Measurements from ENCODE around the gene TSTD2.

The TSTD2 gene

DNA sequence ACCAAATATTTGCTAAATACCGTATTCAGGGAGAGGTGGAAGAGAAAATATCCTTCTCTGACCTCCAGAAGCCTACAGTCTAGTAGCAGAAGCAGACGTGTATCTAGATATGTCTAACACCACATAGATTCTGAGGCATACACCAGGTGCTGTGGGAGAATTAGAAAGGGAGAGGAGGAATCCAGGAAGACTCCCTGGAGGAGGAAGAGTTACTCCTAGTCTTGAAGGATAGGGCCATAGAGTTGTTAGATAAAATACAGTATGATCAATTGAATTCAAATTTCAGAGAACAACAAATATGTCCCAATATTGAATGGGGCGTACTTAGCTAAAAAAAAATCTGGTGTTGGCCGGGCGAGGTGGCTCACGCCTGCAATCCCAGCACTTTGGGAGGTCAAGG is 73.0 kb downstream of the TSTD2 start:
- DNase-seq = no peak

DNA sequence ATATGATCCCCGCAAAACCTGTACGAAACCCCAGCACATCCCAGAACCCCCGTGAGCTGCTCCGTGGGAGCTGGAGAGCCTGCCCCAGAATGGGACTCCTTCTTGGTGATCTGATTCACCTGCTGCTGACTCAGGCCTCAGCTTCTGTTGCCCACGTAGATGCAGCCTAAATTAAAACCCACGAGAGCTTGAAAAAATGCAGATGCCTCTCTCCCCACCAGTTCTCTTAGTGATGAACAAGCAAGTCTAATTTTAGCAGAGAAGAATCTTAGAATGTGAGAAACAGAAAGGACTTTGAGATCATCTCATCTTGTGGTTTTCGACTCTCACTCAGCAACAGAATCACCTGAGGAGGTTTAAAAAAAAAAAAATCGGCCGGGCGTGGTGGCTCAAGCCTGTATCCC is 74.1 kb downstream of the TSTD2 start:
- no peak for DNase-seq

DNA sequence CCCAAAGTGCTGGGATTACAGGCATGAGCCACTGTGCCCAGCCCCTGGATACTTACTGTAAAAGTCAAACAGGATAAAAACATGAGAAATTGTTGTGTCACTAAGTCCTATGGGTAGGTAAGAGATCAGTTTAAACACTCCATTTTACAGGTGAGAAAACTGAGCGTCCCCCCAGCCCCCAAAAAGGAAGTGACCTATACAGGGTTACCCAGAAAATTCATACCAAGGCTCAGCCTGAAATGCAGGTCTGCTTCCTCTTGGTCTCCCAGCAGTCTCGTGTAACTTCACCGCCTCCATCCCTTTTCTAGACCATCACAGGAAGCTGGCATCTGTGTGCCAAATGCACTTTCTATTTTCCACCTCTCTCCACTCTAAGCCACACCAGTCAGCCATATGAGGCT is 74.5 kb downstream of the TSTD2 start:
- no peak for DNase-seq

DNA sequence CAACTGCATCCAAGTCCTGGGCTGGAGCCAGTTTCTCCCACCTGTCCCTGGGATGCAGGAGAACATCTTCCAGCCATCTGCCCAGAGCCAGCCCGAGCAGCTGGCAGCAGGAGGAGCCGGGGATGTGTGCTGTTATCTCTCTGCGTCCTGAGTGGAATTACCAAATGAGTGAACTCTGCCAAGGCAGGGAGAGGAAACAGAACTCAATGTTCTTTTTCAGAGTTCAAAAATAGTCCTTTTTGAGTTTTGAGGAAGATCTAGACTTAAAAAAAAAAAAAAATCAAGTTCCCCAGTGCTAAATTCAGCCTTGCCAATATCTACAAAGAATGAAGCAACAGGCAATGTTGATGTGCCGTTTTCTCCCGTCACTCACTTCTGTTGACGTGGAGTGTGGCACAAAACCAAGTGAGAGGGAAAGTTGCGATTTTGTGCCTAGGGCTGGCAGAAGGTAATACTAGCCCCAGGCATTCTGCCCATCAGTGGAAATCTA is 75.5 kb downstream of the TSTD2 start:
- no peak for DNase-seq

DNA sequence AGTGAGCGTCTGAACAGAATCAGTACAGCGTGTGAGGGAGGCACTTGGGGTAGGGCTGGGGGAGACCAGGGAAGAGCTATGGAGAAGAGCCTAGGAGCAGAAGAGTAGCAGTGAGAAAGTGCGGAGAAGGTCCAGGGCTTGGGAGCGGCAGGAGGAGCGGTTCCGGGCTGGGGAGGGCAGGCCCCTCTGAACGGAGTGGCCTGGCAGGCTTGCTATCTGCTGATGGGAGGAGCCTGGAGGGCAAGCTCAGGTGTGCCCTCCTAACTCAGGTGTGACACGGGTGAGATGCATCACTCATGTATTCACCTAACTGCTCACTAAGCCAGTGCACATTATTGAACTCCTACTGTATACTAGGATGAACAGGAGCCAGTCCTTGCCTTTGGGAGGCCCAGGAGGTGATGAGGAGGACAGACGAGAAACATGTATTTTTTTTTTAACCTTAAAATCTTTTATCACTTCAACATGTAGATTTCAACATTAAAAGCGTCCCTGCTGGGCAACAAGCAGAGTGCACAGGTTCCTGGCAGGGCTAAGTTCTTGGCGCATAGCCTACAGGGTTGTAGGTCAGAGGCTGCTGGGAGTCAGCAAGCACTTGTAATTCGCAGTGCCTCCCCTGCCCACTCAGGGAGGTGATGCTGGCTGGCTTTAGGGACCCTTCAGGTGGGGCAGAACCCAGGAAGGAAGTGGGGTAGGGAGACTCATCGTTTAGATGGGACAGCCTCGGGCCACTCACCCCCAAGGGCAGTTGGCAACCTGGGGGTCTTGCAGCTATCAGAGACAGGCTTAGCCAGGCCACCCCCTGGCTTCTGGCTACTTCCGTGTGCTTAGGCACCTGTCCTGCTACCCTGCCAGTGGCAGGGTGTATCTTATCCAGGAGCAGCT is 76.2 kb downstream of the TSTD2 start:
- DNase-seq = no peak

DNA sequence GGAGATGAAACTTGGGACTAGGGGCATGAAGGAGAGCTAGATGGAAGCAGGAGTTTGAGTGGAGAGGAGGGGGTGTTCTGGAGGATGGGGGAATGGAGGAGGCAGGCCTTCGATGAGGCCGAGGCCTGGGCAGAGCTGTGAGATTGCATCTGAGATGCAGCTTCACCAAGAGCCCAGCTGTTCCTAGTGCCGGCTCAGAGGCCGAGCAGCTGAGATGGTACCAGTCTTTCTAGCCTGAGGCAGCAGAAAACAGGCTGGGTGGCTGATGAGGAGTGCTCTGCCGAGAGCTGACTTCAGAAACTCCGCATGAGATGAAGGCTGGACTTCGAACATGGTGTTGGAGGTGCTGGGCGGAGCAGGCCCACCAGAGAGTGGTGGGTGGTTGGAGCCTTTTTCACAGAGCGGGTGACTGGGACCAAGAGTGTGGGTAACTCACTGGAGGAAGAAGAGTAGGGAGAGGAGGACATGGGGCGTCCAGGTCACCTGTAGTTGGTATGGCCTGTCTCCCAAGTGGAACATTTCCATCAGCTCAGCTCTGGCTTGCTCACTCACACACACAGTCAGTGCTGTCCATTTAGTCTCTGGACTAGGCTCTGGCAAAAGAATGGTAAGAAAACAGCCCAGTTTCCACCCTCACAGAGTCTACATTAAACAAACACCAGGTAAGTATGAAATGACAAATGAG is 77.0 kb downstream of the TSTD2 start:
- DNase-seq = no peak

DNA sequence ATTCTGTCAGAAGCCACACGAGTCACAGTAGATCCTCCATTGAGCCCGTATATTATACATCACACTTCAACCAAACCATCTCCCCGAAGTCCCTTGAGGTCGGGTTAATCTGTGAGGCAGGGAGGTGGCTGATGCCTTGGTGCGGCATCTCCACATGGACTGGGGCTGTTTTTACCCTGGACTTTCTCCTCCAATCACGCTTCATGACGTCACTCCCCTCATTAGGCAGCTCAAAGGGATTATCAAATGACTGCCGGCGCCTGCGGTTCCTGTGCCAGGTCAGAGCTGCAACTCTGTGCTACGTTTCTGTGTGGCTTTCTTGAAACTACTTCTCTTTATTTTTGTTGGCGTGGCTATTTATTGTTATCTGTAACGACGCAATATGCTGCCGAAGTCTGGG is 78.0 kb downstream of the TSTD2 start:
- DNase-seq = no peak

DNA sequence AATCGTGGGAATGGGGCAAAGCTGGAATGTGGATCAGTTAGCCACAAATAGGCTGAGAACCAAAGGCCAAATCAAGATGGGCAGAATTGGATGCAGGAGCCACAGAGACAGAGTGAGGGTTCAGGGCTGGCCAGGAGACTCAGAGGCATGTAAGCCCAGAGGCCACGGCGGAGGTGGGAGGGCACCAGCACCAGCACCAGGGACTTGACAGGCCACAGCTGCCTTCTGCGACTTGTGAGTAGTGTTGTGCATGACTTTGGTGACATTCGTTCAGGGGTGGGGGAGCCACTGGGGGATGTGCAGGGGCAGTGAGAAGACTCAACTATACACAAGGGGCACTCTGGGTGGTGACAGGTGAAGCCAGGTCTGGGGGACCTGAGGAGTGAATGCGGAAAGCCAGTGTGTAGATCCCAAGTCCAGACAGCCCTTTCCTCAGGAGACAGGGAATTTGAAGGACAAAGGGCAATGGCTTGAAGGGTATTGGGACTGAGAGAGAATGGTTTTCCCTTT is 78.5 kb downstream of the TSTD2 start:
- DNase-seq = no peak

DNA sequence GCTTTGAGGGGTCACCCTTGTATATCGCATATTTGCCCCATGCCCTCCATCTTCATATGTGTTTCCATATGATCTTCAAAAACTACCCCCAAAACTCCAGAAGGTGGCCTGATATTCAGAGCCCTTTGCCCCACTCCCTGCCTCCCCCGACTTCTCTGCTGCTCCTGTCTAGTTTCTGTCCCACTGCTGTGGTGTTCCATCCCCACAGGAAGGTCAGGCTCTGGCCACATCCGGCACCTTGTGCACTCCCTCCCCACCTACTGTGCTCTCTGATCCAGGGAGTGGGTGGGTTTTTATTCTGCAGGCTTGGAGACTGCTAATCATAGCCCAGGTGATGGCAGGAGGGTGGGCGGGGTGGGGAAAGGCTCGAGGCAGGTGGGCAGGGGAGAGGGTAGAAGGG is 79.3 kb downstream of the TSTD2 start:
- no peak for DNase-seq

DNA sequence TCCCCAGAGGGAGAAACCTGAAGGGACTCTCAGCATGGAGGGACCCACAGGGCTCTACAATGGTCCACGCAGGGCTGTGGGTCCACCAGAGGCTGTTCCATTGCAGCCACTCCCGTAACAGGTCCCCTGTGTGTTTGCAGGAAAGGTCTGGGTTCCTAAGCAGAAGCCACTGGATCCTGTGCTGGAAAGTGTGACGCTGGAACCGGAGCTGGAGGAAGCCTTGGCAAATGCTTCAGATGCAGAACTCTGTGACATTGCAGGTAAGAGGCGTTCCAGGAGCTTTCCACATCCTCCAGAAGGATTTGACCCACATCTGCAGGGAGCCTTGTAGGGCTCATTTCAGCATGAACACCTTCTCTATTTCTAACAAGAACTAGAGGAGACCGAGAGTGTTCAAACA is 80.0 kb downstream of the TSTD2 start:
- DNase-seq = no peak

DNA sequence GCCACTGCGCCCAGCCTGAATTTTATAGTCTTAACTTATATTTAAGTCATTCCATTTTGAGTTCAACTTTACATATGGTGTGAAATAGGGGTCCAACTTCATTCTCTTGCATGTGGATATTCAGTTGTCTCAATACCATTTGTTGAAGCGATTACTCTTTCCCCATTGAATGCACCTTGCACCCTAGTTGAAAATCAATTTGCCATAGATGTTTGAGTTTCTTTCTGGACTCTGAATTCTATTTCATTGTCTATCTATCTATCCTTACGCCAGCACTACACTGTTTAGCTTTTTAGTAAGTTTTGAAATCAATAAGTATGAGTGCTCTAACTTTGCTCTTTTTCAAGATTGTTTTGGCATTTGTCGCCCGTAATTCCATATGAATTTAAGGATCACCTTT is 81.9 kb downstream of the TSTD2 start:
- no peak for DNase-seq

DNA sequence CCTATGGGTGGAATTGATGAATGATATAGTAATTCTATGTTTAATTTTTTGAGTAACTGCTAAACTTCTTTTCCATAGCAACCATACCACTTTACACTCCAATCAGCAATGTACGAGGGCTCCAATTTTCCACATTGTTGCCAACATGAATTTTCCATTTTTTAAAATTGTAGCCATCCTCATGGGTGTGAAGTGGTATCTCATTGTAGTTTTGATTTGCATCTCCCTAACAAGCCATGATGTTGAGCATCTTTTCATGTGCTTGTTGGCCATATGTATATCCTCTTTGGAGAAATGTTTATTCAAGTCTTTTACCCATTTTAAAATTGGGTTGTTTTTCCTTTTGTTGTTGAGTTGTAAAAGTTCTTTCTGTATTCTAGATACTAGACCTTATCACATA is 82.8 kb downstream of the TSTD2 start:
- DNase-seq = no peak
